GM12801 (cell line): ENCODE results near the gene GALM.

Source experiments
- TF ChIP-seq, protein P1 (sequence below): IDR thresholded peaks from one replicate; pipeline ENCODE4 v1.5.1; 2011; ENCODE audit warnings: control low read depth; ENCODE audit not compliant: insufficient read length; ENCODE audit errors: extremely low read depth

The GALM gene

DNA sequence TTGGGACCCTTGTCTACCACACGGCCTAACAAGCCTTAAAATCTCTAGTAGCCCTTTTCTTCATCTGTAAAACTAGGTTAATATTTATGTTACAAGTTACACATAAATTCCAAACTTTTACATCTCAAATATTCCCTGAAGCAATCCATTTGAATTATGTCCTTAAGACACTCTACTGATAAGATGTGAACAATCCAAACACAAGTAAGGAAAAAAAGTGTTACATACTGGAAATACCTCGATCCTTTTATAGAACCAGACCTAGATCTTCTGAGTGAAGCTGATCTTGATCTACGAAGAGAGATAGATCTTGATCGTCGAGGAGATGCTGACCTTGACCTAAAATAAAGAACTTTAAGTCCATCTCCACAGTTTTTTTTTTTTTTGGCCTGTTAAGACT lies 81.9 kb downstream of the GALM start:
- TF ChIP-seq, protein P1, sequence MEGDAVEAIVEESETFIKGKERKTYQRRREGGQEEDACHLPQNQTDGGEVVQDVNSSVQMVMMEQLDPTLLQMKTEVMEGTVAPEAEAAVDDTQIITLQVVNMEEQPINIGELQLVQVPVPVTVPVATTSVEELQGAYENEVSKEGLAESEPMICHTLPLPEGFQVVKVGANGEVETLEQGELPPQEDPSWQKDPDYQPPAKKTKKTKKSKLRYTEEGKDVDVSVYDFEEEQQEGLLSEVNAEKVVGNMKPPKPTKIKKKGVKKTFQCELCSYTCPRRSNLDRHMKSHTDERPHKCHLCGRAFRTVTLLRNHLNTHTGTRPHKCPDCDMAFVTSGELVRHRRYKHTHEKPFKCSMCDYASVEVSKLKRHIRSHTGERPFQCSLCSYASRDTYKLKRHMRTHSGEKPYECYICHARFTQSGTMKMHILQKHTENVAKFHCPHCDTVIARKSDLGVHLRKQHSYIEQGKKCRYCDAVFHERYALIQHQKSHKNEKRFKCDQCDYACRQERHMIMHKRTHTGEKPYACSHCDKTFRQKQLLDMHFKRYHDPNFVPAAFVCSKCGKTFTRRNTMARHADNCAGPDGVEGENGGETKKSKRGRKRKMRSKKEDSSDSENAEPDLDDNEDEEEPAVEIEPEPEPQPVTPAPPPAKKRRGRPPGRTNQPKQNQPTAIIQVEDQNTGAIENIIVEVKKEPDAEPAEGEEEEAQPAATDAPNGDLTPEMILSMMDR = no peak

DNA sequence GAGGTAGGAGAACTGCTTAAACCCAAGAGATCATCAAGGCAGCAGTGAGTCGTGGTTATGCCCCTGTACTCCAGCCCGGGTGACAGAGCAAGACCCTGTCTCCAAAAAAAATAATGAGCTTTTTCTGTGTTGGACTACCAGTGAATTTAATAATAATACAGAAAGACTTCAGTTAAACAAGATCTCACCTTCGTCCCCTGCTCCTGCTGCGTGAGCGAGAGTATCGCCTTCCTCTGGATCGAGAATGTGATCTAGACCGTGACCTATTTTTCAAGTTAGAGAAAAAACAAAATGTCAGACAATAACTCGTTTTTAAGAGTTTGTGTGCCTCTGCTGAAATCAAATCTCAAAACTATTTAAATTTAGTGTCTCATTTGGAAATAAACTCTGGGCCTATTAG lies 82.5 kb downstream of the GALM start:
- TF ChIP-seq, protein P1 = no peak

DNA sequence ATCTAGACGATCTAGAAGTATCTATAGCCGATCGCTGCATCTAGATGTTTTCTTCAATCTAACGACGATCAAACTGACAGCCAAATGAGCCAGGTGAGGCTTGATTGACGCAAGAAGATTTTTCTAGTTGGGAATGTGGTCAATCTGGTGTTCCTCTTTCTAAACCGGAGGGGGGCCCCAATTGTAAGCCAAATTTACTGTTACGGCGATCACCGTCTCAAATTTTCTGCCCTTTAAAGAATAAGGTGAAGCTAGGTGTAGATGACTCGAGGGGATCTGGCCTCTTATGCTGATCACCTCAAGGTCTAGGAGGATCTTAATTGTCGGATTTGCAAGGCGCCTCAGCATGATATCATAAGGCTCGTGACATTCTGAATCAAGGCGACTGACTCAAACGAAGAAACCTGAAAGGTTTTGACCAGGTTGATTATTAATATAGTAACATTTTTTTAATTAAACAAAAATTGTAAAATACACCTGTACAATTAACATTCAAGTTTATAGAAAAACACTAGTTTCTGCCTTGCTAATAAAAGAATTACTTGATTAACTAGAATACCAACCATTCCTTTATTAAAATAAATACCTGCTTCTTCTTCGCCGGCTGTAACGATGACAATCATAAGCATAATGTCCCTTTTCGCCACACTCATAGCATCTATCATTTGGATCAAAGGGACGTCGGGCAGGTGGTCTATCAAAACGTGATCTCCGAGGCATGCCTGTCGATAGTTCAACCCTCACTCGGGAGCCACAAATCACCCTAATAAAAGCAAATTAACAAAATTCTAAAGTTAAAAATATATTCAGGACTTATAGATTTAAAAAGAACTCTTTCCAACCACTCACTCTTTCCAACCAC lies 83.3 kb downstream of the GALM start:
- TF ChIP-seq, protein P1 = no peak

DNA sequence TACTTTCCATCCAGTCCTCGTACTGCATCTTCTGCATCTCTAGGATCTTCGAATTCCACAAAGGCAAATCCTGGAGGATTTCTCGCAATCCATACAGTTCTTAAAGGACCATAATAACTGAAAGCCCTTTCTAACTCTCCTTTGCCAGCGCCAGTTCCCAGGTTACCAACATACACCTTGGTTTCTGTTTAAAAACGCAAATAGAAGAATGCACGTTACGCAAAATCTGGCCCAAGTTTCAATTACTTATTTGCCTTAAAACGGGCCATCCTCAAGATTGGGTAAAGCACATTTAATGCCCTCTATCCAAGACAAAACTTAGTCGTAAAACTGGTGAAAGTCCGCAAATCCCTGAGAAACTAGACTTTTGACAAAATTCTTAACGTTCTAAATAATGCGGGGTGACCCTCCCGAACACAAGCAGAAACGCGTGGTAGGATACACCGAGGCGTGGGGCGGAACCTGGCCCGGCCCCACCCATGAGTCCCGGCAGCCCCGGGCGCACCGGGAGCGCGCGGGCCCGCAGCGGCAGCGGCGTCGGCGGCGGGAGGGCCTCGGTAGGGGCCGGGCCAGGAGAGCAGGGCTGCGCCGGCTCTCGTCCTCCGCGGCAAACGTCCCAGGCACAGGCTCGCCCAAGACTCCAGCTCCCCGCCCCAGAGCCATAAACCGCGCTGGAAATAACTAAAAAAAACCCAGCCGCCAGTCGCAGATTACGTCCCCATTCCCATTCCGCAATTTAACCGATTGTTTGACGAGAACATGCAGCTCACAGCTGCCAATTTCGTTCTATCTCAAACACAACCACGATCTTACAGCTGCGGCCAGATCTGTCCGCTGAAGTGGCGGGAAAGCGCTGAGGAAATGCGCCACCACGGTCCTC lies 84.3 kb downstream of the GALM start:
- TF ChIP-seq, protein P1 = no peak

DNA sequence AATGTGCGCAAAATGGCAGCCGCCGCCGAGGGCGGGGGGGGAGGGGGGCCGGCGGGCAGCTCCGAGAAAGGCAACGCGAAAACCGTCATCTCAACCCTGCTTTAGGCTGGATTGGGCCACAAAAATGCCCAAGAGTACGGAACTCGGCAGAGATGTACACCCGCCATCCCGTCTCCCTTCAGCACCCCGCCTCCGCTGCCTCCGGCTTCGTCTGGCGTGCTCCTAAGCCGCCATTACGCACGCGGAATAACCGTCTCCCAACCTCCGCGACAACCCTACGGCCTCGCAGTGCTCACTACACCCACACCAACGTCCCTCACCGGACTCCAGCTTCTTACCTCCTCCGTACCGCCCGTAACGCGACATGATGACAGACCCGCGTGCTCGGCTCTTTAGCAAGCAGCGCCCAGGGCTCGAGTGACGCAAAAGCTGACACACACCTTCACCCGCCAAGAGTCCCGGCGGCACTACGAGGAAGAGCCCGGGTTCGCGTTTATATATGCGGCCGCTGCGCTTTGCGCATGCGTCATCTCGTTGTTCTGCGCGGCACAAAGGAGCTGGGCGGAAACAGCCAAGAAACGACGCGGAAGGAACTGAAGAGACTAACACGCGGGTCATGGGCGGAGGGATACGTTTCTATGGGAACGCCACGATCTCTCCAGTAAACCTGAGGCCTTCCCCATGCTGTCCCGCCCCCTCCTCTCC lies 85.1 kb downstream of the GALM start, which contains the start of gene SRSF7:
SRSF7 (minus strand) TSS at position 471 of the 705 bp plus-strand sequence; CDS start at position 366, 105 bp downstream.
- TF ChIP-seq, protein P1 = no peak

DNA sequence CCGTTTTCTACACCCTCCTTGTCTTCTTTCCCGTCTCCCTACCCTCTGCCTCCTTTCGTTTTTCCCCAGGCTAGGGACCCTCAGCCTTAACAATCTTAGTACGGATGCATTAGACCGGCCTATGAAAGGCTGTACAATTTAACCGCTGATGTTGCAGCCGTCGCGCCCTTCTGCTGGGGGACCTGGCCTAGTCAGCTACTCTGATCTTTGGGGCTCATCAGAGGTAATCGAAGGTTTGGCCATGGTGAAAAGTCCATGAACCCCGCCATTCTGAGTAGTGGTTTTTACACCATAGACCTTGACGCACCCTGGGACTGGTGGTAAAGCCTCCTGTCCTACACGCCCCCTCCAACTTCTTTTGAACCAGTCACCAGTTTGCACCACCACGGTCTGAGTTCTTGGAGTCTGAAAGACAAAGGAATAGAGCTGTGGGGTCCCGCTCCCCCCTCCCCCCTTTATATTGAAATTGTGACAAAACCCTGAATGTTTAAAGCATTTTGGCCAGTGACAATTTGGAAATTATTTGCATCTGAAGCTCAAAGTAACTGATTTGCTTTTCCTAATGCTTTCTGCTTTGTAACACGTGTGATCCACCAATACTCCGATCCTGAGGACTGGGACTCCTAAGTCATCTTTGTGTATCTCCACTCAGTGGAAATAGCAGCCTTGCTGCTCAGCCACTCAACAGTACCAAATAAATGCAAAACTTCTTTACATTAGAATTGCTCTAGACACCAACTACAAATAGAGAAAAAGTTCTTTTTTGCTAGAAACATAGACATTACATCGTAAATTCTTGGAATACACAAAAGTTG lies 85.9 kb downstream of the GALM start:
- TF ChIP-seq, protein P1 = no peak
